ENCODE results near the gene SLITRK3.
"Not testable (repeated sequence)": the region's sequence is repeated elsewhere in the genome, so short reads cannot be mapped to it uniquely, and the experiment has no call there.

Gene SLITRK3

DNA sequence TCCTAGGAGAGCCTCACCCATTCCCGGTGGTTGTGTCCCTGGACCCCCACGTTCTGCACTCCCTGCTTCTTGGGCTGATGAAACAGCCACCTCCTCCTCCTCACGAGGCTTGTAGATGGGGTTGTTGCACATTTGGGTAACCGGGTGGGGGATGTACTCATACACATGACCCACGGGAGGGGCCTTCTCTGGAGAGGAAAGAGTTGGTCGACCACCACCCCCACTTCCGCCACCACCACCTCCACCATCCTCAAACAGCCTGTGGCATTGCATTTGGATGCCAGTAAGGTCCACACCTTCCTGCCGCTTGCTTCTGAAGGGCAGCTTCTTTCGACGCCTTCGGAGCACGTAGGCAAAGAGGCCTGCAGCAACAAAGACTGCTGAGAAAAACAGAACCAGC lies 7.7 kb downstream of the SLITRK3 start:
- DNase-seq: no peak

DNA sequence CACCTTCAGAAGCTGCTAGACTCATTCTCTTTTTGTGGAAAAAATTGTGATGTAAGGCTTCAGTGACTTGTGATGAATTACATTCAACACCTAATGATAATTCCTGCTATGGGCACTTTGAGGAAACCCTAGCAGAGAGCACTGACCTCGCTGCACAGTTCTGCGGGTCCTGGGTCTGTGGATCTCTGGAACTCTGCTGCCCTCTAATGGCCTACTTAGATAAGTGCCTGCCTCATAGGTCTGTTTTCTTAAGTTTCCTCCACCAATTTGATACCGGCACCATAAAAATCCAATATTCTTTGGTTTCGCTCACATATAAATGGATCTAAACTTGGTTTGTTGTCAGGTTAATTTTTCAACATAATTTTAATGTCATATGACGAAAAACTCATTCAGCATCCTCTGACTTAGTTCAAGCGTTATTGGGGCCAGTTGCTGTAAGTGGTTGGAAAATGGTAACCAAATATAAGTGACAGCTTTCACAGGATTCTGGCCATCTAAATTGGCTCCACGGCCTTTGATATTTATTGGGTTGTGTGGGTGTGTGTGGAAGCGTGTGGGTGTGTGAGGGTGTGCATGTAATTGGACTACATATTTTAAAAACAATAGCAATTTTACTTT lies 10.4 kb downstream of the SLITRK3 start:
- no peak for DNase-seq

DNA sequence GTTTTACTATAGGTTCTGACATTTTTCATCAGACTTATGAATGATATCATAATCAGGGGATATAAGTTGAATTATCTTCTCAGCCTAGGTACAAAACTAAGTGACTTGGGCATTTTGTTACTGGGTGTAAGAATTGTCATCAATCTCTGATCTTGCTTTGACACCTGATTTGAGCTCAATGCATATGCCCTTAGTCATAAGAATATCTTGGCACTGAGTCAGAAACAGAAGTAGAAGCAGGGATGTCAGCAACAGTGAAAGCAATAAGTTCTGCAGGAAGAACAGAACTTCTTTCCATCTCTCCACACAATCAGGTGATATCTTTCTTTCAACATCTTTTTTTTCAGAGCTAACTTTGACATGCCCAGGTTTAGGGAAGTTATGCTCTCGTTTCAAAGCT lies 14.6 kb downstream of the SLITRK3 start:
- no peak for DNase-seq

DNA sequence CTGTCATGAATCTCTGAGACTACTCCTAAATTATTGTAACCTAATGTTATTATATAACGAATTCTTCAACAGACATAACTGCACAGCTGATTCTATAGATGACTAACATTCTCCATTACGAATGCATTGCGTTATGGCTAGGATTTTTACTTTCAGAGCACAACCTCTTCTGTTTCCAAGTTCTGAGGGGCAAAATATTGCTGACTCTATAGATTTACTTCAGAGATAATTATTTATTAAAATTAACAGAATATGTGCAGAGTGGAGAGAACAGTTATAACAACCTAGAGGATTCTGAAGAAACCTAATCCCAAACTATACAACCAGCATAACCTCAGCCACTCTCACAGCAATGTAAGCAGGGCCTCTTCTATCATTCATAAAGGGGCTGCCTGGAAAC lies 25.9 kb downstream of the SLITRK3 start:
- no peak for DNase-seq

DNA sequence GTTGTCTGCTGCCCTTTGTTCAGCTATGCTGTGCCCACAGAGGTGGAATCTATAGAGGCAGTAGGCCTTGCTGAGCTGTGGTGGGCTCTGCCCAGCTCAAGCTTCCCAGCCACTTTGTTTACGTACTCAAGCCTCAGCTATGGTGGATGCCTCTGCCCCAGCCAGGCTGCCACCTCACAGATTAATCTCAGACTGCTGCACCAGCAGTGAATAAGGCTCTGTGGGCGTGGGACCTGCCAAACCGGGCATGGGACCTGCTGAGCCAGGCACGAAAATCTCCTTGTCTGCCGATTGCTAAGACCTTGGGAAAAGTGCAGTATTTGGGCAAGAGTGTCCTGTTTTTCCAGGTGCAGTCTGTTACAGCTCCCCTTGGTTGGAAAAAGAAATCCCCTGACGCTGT lies 26.8 kb downstream of the SLITRK3 start:
- DNase-seq: no peak

DNA sequence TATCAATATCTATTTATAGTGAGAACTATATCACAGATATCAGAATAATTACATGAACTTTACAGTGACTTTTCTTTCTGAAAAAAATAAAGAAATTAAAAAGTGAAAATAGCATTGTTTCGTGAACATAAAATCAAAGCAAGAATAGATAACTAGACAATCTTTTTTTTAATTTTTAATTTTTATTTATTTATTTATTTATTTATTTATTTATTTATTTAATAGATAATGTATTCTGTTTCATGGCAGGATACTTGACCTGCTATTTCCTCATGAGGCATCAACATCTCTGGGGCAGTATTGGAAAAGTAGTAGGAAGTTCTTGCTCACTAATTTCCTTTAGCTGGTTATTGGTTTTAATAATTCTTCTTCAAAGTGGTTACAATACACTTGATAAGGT lies 33.3 kb downstream of the SLITRK3 start:
- no peak for DNase-seq

DNA sequence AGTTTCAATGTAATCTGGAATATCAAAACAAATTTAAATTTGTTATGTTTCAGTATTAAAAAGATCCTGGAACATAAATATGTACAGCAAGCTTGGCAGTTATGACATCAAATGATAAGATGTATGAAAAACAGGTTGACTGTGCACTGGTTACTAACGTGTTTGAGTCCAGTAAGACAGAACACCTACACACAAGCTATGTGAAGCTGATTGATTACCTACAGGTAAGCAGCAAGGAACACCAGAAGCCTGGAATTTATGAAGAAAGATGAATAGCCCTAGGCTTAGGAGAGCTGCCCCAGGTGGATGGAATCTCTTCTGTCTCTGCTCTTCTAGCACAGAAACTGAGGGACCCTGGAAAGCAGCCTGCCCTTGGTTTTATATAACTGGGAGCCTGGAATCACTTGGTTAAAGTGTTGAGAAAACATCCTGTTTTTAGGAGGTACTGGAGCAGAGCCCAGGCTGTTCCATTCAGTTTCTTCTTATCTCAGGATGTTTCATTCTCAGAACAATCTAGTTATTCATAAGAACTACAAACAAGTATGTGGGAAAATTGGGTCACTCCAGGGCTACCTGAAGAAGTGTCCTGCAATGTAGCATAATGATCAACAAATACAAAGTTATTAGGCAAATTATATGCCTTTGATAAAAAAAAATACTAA lies 36.3 kb downstream of the SLITRK3 start:
- DNase-seq: no peak

DNA sequence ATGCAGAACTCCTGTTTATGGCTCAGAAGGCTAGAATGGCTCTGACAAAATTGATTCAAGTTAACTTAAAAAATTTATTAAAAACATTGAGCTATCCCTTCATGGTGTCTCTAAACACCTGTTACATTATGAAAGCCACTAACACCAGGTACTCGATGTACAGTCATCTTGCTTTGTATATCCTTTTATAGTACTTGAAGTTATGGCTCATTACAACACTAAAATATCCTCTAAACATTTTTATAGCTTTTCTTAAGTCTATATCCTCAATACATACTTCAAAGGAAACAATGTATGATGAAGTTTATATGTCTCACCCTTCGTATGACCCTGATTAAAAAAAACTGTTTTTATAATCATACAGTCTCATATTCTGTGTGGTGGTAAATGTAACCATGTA lies 38.2 kb downstream of the SLITRK3 start:
- no peak for DNase-seq

DNA sequence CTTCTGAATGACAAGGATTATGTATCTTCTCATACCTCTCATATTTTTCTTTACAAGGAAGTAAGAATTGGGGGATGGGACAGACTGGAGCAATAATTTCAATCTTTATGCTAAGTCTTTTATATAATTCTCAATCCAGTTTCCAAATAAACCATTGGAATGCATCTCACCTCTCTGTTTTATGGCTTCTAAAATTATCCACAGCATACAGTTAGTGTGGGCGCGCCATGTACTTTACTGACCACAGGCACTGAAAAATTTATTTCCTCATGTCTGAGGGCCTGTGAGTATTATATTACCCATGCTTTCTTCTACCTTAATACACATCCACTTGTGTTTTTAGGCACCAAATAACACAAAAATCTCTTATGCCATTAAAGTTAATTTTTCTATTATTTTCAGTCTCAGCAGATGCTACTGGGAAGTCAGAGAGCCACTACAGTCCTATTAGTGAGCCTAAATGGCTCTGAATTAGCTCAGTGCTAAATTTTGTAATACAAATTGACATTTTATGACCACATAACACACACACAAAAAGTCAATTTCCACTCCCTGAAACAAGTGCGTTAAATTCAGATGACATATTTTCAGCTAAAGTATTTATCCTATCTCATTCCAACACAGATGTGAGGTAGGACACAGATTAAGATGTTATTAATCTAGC lies 39.3 kb downstream of the SLITRK3 start:
- DNase-seq: no peak

DNA sequence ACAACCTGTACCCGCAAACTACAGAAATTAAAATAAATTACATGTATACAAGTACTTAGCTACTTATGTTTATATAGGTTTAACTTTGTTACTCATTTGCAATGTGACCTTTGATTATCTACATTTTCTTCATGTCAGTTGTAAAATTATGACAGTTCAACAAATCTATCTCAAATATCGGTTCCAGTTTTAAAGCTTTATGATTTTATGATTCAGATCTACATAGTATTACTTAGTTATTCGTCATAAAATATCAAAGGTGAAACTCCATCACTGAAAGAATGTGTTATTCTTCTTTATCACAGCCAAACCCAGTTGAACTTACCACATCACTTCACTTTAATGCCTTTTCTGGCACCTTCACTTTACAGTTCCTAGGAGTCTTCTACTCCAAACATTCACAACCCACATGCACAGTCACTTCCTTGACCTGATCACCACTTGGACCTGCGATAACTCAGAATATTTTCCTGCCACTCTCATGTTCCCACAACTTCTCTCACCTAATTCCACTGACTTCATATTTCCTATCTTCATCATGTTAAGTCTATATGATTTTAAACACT lies 47.2 kb downstream of the SLITRK3 start:
- no peak for DNase-seq

DNA sequence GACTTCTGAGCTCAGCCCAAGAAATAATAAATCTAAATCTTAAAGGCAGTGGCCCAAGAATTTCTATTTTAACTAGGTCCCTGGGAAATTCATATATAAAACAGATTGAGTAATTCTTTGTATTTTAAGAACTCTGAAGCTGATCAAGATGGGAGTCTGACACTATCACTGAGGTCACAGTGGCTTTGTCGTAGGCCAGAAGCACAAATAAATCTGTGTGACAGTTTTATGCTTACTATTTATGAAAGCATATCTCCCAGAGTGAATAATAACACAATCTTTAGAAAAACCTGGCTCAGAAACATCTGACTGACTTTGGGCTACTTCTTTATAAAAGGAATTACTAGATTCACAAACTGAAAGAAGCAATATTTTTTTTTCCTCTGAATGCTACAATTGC lies 51.9 kb downstream of the SLITRK3 start:
- DNase-seq: no peak

DNA sequence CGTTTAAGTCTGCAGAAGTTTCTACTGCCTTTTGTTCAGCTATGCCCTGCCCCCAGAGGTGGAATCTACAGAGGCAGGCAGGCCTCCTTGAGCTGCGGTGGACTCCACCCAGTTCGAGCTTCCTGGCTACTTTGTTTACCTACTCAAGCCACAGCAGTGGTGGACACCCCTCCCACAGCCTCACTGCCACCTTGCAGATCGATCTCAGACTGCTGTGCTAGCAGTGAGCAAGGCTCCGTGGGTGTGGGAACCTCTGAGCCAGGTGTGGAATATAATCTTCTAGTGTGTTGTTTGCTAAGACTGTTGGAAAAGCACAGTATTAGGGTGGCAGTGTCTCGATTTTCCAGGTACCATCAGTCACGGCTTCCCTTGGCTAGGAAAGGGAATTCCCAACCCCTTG lies 56.3 kb downstream of the SLITRK3 start:
- not testable (repeated sequence) for DNase-seq

Measured in activated CD8-positive, alpha-beta memory T cell treated with anti-CD3 and anti-CD28 coated beads for 24 hours (primary cell).